IMR-90 (cell line): Measurements from ENCODE around the gene HNMT. TPM values are rescaled to one million over a fixed set of nuclear protein-coding genes. Genes with fewer than 3 reads are reported as not detected.

Experiments
- ATAC-seq: fragments of 200-7000 bp; cut with Tn5 transposase; 2 replicates; pipeline ENCODE4 v1.9.1; 2020; ENCODE audit warnings: low read depth, mild to moderate bottlenecking, moderate library complexity
- BruUV-seq: library from RNA; stranded (reverse); fragments of 400-500 nt; replicated peaks from 2 replicates; lab custom pipeline; 2021; lab: Mats Ljungman, UMichigan
- CTCF ChIA-PET: fragments of 300-600 bp; formaldehyde crosslinking; extraction: SDS; loops from one replicate; lab custom pipeline; 2021; ENCODE audit warnings: antibody characterized with exemption; lab: Yijun Ruan, JAX
- POLR2A ChIA-PET: fragments of 300-600 bp; sonication (Branson Sonifier 250); formaldehyde crosslinking; loops from one replicate; lab custom pipeline; 2022; ENCODE audit warnings: antibody characterized with exemption; ENCODE audit not compliant: unreplicated experiment; lab: Charles Lee
- DNase-seq: peaks from one replicate; pipeline ENCODE4 v3.0.0; 2013
- H2AFZ ChIP-seq: replicated peaks from 2 replicates; pipeline ENCODE3; 2013; ENCODE audit warnings: low read length, mild to moderate bottlenecking; ENCODE audit not compliant: poor library complexity
- H2AK5ac ChIP-seq: 2 replicates; pipeline ENCODE4 v1.6.1; 2013; ENCODE audit warnings: low read depth, low read length, inconsistent platforms
- H2AK9ac ChIP-seq: replicated peaks from 2 replicates; pipeline ENCODE3; 2013; ENCODE audit warnings: mild to moderate bottlenecking, low read depth, low read length, moderate library complexity; ENCODE audit not compliant: poor library complexity
- H2BK120ac ChIP-seq: 2 replicates; pipeline ENCODE4 v1.6.1; 2013; ENCODE audit warnings: low read depth, low read length, inconsistent platforms
- H2BK15ac ChIP-seq: 3 replicates; pipeline ENCODE4 v1.6.1; 2013; ENCODE audit warnings: low read depth, low read length, inconsistent platforms
- H2BK20ac ChIP-seq: 2 replicates; pipeline ENCODE4 v1.6.1; 2013; ENCODE audit warnings: low read depth, mild to moderate bottlenecking, inconsistent platforms, low read length, moderate library complexity
- H2BK5ac ChIP-seq: 2 replicates; pipeline ENCODE4 v1.6.1; 2013; ENCODE audit warnings: mild to moderate bottlenecking, low read depth, low read length, inconsistent platforms; ENCODE audit not compliant: poor library complexity, severe bottlenecking
- H3K14ac ChIP-seq: replicated peaks from 2 replicates; pipeline ENCODE4 v1.6.1; 2013; ENCODE audit warnings: low read depth, low read length, inconsistent platforms
- H3K18ac ChIP-seq: 2 replicates; pipeline ENCODE4 v1.6.1; 2013; ENCODE audit warnings: low read depth, low read length, control low read depth
- H3K23ac ChIP-seq: 2 replicates; pipeline ENCODE4 v1.6.1; 2013; ENCODE audit warnings: low read depth, low read length, inconsistent platforms
- H3K27ac ChIP-seq: 2 replicates; pipeline ENCODE4 v1.5.1; 2013; ENCODE audit warnings: mild to moderate bottlenecking, control low read depth, low read length; ENCODE audit not compliant: insufficient read depth
- H3K27me3 ChIP-seq: 2 replicates; pipeline ENCODE4 v1.6.1; 2013; ENCODE audit warnings: low read length; ENCODE audit not compliant: control insufficient read depth, insufficient read depth
- H3K36me3 ChIP-seq: 2 replicates; pipeline ENCODE4 v1.6.1; 2013; ENCODE audit warnings: low read length, mixed read lengths; ENCODE audit not compliant: control insufficient read depth, insufficient read depth
- H3K4ac ChIP-seq: 2 replicates; pipeline ENCODE4 v1.6.1; 2013; ENCODE audit warnings: low read depth, low read length, inconsistent platforms
- H3K4me1 ChIP-seq: 2 replicates; pipeline ENCODE4 v1.6.1; 2013; ENCODE audit warnings: low read length, mixed read lengths; ENCODE audit not compliant: control insufficient read depth, insufficient read depth
- H3K4me2 ChIP-seq: 2 replicates; pipeline ENCODE4 v1.6.1; 2013; ENCODE audit warnings: low read depth, mild to moderate bottlenecking, control low read depth, low read length, moderate library complexity
- H3K4me3 ChIP-seq: 2 replicates; pipeline ENCODE4 v1.5.1; 2013; ENCODE audit warnings: low read depth, mild to moderate bottlenecking, control low read depth, low read length, moderate library complexity; ENCODE audit not compliant: insufficient read depth
- H3K56ac ChIP-seq: 2 replicates; pipeline ENCODE4 v1.6.1; 2013; ENCODE audit warnings: low read length, inconsistent platforms; ENCODE audit not compliant: insufficient read depth; ENCODE audit errors: extremely low read depth
- H3K79me1 ChIP-seq, 2 experiments: 2 replicates each; pipeline ENCODE4 v1.6.1; 2013; ENCODE audit warnings: low read length in 2 of 2, inconsistent platforms in 1 of 2, low read depth in 1 of 2
- H3K9ac ChIP-seq: 2 replicates; pipeline ENCODE4 v1.6.1; 2013; ENCODE audit warnings: low read depth, low read length, control low read depth
- H3K9me1 ChIP-seq: 2 replicates; pipeline ENCODE4 v1.6.1; 2013; ENCODE audit warnings: low read length, inconsistent platforms; ENCODE audit not compliant: insufficient read depth
- H3K9me3 ChIP-seq: 2 replicates; pipeline ENCODE4 v1.6.1; 2013; ENCODE audit warnings: low read length; ENCODE audit not compliant: control insufficient read depth, insufficient read depth
- H4K20me1 ChIP-seq: 2 replicates; pipeline ENCODE4 v1.6.1; 2013; ENCODE audit warnings: low read length, inconsistent platforms; ENCODE audit not compliant: insufficient read depth
- H4K5ac ChIP-seq: 2 replicates; pipeline ENCODE4 v1.6.1; 2013; ENCODE audit warnings: mild to moderate bottlenecking, low read depth, low read length, control low read depth
- H4K8ac ChIP-seq, 2 experiments: 2 replicates each; pipeline ENCODE4 v1.6.1; 2013; ENCODE audit warnings: low read depth in 2 of 2, low read length in 2 of 2, control low read depth in 1 of 2, inconsistent platforms in 1 of 2
- H4K91ac ChIP-seq: 2 replicates; pipeline ENCODE4 v1.6.1; 2013; ENCODE audit warnings: low read depth, low read length, inconsistent platforms; ENCODE audit not compliant: insufficient read depth
- CHD1 ChIP-seq: IDR thresholded peaks from 2 replicates; pipeline ENCODE4 v1.6.1; 2012; ENCODE audit warnings: low read depth, low read length, improper control_type of control experiment
- FOS ChIP-seq: fragments of 150-350 bp; IDR thresholded peaks from 2 replicates; pipeline ENCODE4 v1.6.1; 2016; ENCODE audit warnings: low read depth, low read length
- MAFK ChIP-seq: IDR thresholded peaks from 2 replicates; pipeline ENCODE4 v1.6.1; 2012; ENCODE audit warnings: low read depth, low read length, improper control_type of control experiment
- RAD21 ChIP-seq: IDR thresholded peaks from 2 replicates; pipeline ENCODE4 v1.6.1; 2012; ENCODE audit warnings: low read length, improper control_type of control experiment
- SMC3 ChIP-seq: fragments of 150-350 bp; IDR thresholded peaks from 2 replicates; pipeline ENCODE4 v1.6.1; 2016; ENCODE audit warnings: low read depth, mild to moderate bottlenecking, antibody characterized with exemption, low read length, moderate library complexity
- WGBS, 2 experiments: methylation state at CpG; one replicate each; pipeline versions ENCODE4 v1.1.5 to v1.1.7; 2013; ENCODE audit warnings: missing lambda C conversion rate in 2 of 2; ENCODE audit not compliant: insufficient read length in 1 of 2; ENCODE audit errors: extremely low coverage in 2 of 2; 5-methylcytosine and 5-hydroxymethylcytosine counted together
- dilution Hi-C: fragments of 300-500 bp; cut with HindIII; formaldehyde crosslinking; loops from one replicate; pipeline ENCODE4 v1.14.3; 2018; ENCODE audit warnings: low sequenced_read_pairs; ENCODE audit not compliant: unreplicated experiment
- in situ Hi-C: fragments of 300-500 bp; cut with MboI; formaldehyde crosslinking; loops from 3 replicates; pipeline ENCODE4 v1.14.3; 2019; ENCODE audit warnings: low sequenced_read_pairs, inconsistent platforms, mixed read lengths
- intact Hi-C: fragments of 100-400 bp; cut with micrococcal nuclease; formaldehyde crosslinking; loops from 2 replicates; pipeline ENCODE4 v1.10.0; 2022
- polyA plus RNA-seq, 3 experiments: library from polyadenylated mRNA; depleted of rRNA; stranded (reverse); fragments of >200 nt; gene quantifications; 2 replicates each; pipeline ENCODE4 v1.2.3, GENCODE V29; 2012; ENCODE audit warnings: low replicate concordance in 1 of 3
- total RNA-seq: library from RNA; depleted of rRNA; stranded (reverse); fragments of >200 nt; gene quantifications from 2 replicates; pipeline ENCODE4 v1.2.3, GENCODE V29; 2012
- TF ChIP-seq, protein P1 (sequence below): fragments of 150-350 bp; IDR thresholded peaks from 2 replicates; pipeline ENCODE4 v1.6.1; 2016; ENCODE audit warnings: low read depth, mild to moderate bottlenecking, low read length, moderate library complexity, borderline replicate concordance
- TF ChIP-seq, protein P2 (sequence below): conservative IDR thresholded peaks from 2 replicates; pipeline ENCODE4 v1.5.1; 2012; ENCODE audit warnings: mild to moderate bottlenecking, low read depth, low read length, improper control_type of control experiment

The HNMT gene
- total and polyA plus RNA-seq, 2 of the 4 experiments (the other 2 are of a cell fraction) = 6.4 to 14.2 TPM

DNA sequence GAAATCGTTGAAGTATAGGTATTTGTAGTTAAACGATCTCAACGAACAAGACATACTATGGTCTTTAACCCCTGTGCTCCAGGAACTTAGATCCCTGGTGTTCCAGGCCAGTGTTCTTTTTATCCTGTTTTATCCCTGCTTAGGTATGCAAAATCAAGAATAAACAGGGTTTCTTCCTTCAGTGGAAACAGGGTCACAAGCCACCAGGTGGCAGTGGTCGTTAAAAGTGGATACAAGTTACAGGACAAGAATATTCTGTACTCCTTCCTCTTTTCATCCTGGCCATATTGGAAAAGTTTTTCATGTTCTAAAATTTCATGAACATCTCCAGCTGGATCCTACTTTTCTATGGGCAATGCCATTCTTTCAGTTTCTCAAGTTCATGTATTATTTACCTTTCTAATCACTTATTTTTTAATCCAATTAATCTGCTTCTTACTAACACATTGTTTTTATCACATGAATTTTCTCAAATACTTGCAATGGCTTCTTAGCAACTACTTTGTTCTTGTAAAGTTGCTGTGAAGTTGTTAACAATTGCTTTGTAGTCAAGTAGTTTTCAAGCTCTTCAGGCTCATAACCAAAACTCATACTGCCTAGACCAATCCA lies 16.4 kb upstream of the HNMT start:
- no TSS peak for BruUV-seq
- Histone ChIP-seq H3K4me1 (no peaks in the 10 kb centered on the region), H3K23ac (no peak overlapping the region), H3K9me3 (no peaks in the 10 kb centered on the region), H3K56ac (no peak overlapping the region), H3K9ac (no peak overlapping the region), H3K4me2 (no peak overlapping the region), H3K4me3 (no peak overlapping the region), H2AK5ac (no peak overlapping the region), H3K9me1 (no peaks in the 10 kb centered on the region), H4K5ac (no peak overlapping the region), H3K36me3 (no peaks in the 10 kb centered on the region), H4K8ac (no peak overlapping the region), H3K79me1 (no peaks in the 10 kb centered on the region), H3K14ac (no peak overlapping the region), H4K91ac (no peak overlapping the region), H2BK120ac (no peak overlapping the region), H3K18ac (no peak overlapping the region), H3K4ac (no peak overlapping the region), H4K20me1 (no peaks in the 10 kb centered on the region), H3K27ac (no peak overlapping the region), H2BK5ac (no peak overlapping the region), H2BK15ac (no peak overlapping the region), H2AFZ (no peak overlapping the region), H3K27me3 (no peaks in the 10 kb centered on the region; the same call in 1 of the 2 replicates), H2AK9ac (no peak overlapping the region), H2BK20ac (no peak overlapping the region)
- 80% methylated on average over 2 of the region's 4 CpGs; no CpG with 5 or more reads in 1 of the 2 experiments for WGBS, 2 experiments
- ATAC-seq (peak; percentile 72), DNase-seq (peak; percentile 79)
- CTCF ChIA-PET = interaction anchor here (0.8 to 1.1 kb wide), 3 partner anchors 9 to 143 kb away, joined by 3 to 4 read pairs (median 3); no protein-coding TSS in a partner anchor
- POLR2A ChIA-PET = no interaction called here
- dilution Hi-C loops = no loop called here
- in situ Hi-C loops = loop anchor here (10.0 kb wide), 1 partner anchor 147 kb away; no protein-coding TSS in a partner anchor
- intact Hi-C loops = loop anchor here (1.0 kb wide), 2 partner anchors 142 to 426 kb away; no protein-coding TSS in a partner anchor
- no peak for TF ChIP-seq CHD1
- TF ChIP-seq FOS = no peak
- TF ChIP-seq, protein P1, sequence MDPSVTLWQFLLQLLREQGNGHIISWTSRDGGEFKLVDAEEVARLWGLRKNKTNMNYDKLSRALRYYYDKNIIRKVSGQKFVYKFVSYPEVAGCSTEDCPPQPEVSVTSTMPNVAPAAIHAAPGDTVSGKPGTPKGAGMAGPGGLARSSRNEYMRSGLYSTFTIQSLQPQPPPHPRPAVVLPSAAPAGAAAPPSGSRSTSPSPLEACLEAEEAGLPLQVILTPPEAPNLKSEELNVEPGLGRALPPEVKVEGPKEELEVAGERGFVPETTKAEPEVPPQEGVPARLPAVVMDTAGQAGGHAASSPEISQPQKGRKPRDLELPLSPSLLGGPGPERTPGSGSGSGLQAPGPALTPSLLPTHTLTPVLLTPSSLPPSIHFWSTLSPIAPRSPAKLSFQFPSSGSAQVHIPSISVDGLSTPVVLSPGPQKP = no peak
- TF ChIP-seq MAFK = no peak
- TF ChIP-seq RAD21 = peak; percentile 79
- TF ChIP-seq, protein P2, sequence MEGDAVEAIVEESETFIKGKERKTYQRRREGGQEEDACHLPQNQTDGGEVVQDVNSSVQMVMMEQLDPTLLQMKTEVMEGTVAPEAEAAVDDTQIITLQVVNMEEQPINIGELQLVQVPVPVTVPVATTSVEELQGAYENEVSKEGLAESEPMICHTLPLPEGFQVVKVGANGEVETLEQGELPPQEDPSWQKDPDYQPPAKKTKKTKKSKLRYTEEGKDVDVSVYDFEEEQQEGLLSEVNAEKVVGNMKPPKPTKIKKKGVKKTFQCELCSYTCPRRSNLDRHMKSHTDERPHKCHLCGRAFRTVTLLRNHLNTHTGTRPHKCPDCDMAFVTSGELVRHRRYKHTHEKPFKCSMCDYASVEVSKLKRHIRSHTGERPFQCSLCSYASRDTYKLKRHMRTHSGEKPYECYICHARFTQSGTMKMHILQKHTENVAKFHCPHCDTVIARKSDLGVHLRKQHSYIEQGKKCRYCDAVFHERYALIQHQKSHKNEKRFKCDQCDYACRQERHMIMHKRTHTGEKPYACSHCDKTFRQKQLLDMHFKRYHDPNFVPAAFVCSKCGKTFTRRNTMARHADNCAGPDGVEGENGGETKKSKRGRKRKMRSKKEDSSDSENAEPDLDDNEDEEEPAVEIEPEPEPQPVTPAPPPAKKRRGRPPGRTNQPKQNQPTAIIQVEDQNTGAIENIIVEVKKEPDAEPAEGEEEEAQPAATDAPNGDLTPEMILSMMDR = peak; percentile 75
- TF ChIP-seq SMC3 = peak; percentile 91
